Suprapubic skin (tissue), 4 donors: ENCODE measurements around the gene GRIA1.

Experiments used
- EP300 ChIP-seq: sonication (generic); formaldehyde crosslinking; IDR thresholded peaks from one replicate; pipeline ENCODE4 v1.6.1; 2017; ENCODE audit warnings: antibody characterized with exemption
- POLR2A ChIP-seq, 2 donors: fragments of 450-650 bp; IDR thresholded peaks; one replicate each; pipeline ENCODE4 v1.6.1; 2017; ENCODE audit warnings: antibody characterized with exemption in 2 of 2, mild to moderate bottlenecking in 2 of 2, moderate library complexity in 2 of 2
- POLR2AphosphoS5 ChIP-seq, 3 donors: sonication (generic); formaldehyde crosslinking; IDR thresholded peaks; one replicate each; pipeline ENCODE4 v1.6.1; 2017; ENCODE audit warnings: antibody characterized with exemption in 3 of 3
- TF ChIP-seq, protein P1 (sequence below), 2 donors: fragments of 200-600 bp in 1 of 2; fragments of 450-650 bp in 1 of 2; sonication (generic) in 1 of 2; IDR thresholded peaks; one replicate each; pipeline ENCODE4 v1.5.1; 2016 to 2019; ENCODE audit warnings: antibody characterized with exemption in 2 of 2, mild to moderate bottlenecking in 1 of 2, moderate library complexity in 1 of 2

DNA sequence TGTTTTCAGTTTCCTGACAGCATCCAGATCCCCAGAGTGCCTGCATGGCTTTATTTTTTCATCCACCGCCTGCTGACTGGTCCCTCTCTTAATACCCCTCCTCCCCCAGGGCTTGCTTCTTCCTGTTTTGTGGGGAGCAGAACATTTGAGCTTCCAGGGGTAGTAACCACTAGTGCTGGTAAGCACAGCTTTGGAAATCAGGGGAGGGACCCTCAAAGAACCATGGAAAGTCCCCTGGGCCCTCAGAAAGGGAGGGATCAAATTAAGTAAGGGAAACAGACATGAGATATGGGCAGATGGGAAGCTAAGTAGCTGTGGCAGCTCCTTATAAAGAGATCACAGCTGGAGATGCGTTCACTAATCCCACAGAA lies 26.8 kb downstream of the GRIA1 start:
- TF ChIP-seq POLR2A (IDR thresholded peaks at IDR 0.05), result no peak
- no peak for TF ChIP-seq POLR2AphosphoS5 (IDR thresholded peaks at IDR 0.05)
- TF ChIP-seq, protein P1, sequence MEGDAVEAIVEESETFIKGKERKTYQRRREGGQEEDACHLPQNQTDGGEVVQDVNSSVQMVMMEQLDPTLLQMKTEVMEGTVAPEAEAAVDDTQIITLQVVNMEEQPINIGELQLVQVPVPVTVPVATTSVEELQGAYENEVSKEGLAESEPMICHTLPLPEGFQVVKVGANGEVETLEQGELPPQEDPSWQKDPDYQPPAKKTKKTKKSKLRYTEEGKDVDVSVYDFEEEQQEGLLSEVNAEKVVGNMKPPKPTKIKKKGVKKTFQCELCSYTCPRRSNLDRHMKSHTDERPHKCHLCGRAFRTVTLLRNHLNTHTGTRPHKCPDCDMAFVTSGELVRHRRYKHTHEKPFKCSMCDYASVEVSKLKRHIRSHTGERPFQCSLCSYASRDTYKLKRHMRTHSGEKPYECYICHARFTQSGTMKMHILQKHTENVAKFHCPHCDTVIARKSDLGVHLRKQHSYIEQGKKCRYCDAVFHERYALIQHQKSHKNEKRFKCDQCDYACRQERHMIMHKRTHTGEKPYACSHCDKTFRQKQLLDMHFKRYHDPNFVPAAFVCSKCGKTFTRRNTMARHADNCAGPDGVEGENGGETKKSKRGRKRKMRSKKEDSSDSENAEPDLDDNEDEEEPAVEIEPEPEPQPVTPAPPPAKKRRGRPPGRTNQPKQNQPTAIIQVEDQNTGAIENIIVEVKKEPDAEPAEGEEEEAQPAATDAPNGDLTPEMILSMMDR (IDR thresholded peaks at IDR 0.05), result no peak
- no peak for TF ChIP-seq EP300
